Hepatocyte (in vitro differentiated cells): ENCODE results near the gene KIF4A. TPM values are rescaled to one million over a fixed set of nuclear protein-coding genes. Genes with fewer than 3 reads are reported as not detected.

Source experiments
- DNase-seq: peaks from one replicate; pipeline ENCODE4 v3.0.0-alpha.2; 2016; ENCODE audit warnings: low spot score
- H2AFZ ChIP-seq: fragments of 200-600 bp; sonication (generic); 2 replicates; pipeline ENCODE4 v1.6.0; 2016; ENCODE audit warnings: antibody characterized with exemption, mild to moderate bottlenecking
- H3K27ac ChIP-seq: fragments of 200-600 bp; sonication (generic); 2 replicates; pipeline ENCODE4 v1.5.1; 2016; ENCODE audit warnings: mild to moderate bottlenecking
- H3K27me3 ChIP-seq: fragments of 200-600 bp; sonication (generic); 2 replicates; pipeline ENCODE4 v1.6.1; 2016
- H3K36me3 ChIP-seq: fragments of 200-600 bp; sonication (generic); replicated peaks from 2 replicates; pipeline ENCODE4 v1.5.1; 2016; ENCODE audit warnings: low read depth; ENCODE audit not compliant: insufficient read depth
- H3K4me1 ChIP-seq: fragments of 200-600 bp; sonication (generic); 2 replicates; pipeline ENCODE4 v1.5.1; 2016; ENCODE audit warnings: mild to moderate bottlenecking, moderate library complexity; ENCODE audit not compliant: insufficient read depth
- H3K4me2 ChIP-seq: fragments of 200-600 bp; sonication (generic); 2 replicates; pipeline ENCODE4 v1.6.0; 2016
- H3K4me3 ChIP-seq: fragments of 200-600 bp; sonication (generic); 2 replicates; pipeline ENCODE4 v1.5.1; 2016; ENCODE audit warnings: mild to moderate bottlenecking
- H3K79me2 ChIP-seq: fragments of 200-600 bp; sonication (generic); 2 replicates; pipeline ENCODE4 v1.6.0; 2017; ENCODE audit warnings: mild to moderate bottlenecking
- H3K9me2 ChIP-seq: fragments of 200-600 bp; sonication (generic); replicated peaks from 2 replicates; pipeline ENCODE4 v1.6.0; 2017; ENCODE audit warnings: mild to moderate bottlenecking; ENCODE audit not compliant: insufficient read depth
- H3K9me3 ChIP-seq: fragments of 200-600 bp; sonication (generic); 2 replicates; pipeline ENCODE4 v1.5.1; 2016; ENCODE audit warnings: low read depth, mild to moderate bottlenecking
- H4K20me1 ChIP-seq: fragments of 200-600 bp; sonication (generic); 2 replicates; pipeline ENCODE4 v1.6.0; 2016; ENCODE audit warnings: mild to moderate bottlenecking; ENCODE audit not compliant: insufficient read depth, poor library complexity, severe bottlenecking
- EZH2 ChIP-seq: fragments of 200-600 bp; sonication (generic); IDR thresholded peaks from 2 replicates; pipeline ENCODE4 v1.6.1; 2016; ENCODE audit warnings: antibody characterized with exemption, mild to moderate bottlenecking, borderline replicate concordance
- EZH2phosphoT487 ChIP-seq: fragments of 200-600 bp; sonication (generic); IDR thresholded peaks from one replicate; pipeline ENCODE4 v1.6.1; 2018; ENCODE audit warnings: antibody characterized with exemption, mild to moderate bottlenecking, low read depth, moderate library complexity; ENCODE audit not compliant: unreplicated experiment, severe bottlenecking
- whole genome bisulfite sequencing: methylation state at CpG from one replicate; pipeline ENCODE4 v1.1.6; 2016; ENCODE audit warnings: low lambda C conversion rate; ENCODE audit errors: missing lambda C conversion rate; 5-methylcytosine and 5-hydroxymethylcytosine counted together
- polyA plus RNA-seq: library from polyadenylated mRNA; unstranded; fragments of >200 nt; fragmentation: Nextera tagmentation; extraction: Ambion mirVana; gene quantifications from 2 replicates; pipeline ENCODE4 v1.2.1, GENCODE V29; 2016
- total RNA-seq: library from RNA; depleted of rRNA; stranded (reverse); fragments of >200 nt; gene quantifications from 2 replicates; pipeline ENCODE4 v1.2.3, GENCODE V29; 2014
- TF ChIP-seq, protein P1 (sequence below): fragments of 200-600 bp; sonication (generic); IDR thresholded peaks from 2 replicates; pipeline ENCODE4 v1.5.1; 2016; ENCODE audit warnings: antibody characterized with exemption, mild to moderate bottlenecking; ENCODE audit not compliant: poor library complexity

The KIF4A gene
- total and polyA plus RNA-seq, 2 experiments from 2014 or later, result 4.2 to 6.4 TPM

DNA sequence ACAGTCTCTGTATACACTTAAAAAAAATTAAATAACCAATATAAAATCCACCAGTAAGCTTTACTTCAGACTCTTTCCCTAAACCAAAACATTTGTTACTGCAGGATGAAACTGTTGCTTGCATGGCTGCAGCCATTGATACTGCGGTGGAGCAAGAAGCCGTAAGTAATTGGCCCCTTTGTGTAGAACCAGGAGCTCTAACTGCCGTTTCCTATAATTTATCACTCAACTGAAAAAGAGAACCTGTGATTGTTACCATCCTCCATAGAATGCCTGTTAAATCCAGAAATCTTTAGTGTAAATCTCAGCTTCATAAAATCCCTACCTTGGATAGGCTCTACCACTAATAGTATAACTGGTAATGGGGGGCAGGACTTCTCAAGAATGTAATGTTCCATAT lies 62.6 kb downstream of the KIF4A start:
- Histone ChIP-seq H2AFZ (no peak overlapping the region), H3K27ac (no peak overlapping the region), H4K20me1 (no peaks in the 10 kb centered on the region), H3K4me3 (no peak overlapping the region), H3K4me2 (no peak overlapping the region), H3K79me2 (no peaks in the 10 kb centered on the region), H3K27me3 (no peaks in the 10 kb centered on the region), H3K9me3 (no peaks in the 10 kb centered on the region), H3K4me1 (no peaks in the 10 kb centered on the region), H3K36me3 (no peaks in the 10 kb centered on the region), H3K9me2 (no peaks in the 10 kb centered on the region)
- WGBS, result 90% methylated on average over 3 of the region's 3 CpGs
- TF ChIP-seq, protein P1, sequence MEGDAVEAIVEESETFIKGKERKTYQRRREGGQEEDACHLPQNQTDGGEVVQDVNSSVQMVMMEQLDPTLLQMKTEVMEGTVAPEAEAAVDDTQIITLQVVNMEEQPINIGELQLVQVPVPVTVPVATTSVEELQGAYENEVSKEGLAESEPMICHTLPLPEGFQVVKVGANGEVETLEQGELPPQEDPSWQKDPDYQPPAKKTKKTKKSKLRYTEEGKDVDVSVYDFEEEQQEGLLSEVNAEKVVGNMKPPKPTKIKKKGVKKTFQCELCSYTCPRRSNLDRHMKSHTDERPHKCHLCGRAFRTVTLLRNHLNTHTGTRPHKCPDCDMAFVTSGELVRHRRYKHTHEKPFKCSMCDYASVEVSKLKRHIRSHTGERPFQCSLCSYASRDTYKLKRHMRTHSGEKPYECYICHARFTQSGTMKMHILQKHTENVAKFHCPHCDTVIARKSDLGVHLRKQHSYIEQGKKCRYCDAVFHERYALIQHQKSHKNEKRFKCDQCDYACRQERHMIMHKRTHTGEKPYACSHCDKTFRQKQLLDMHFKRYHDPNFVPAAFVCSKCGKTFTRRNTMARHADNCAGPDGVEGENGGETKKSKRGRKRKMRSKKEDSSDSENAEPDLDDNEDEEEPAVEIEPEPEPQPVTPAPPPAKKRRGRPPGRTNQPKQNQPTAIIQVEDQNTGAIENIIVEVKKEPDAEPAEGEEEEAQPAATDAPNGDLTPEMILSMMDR, result no peak
- no peak for TF ChIP-seq EZH2phosphoT487
- TF ChIP-seq EZH2, result no peak
- DNase-seq, result no peak

DNA sequence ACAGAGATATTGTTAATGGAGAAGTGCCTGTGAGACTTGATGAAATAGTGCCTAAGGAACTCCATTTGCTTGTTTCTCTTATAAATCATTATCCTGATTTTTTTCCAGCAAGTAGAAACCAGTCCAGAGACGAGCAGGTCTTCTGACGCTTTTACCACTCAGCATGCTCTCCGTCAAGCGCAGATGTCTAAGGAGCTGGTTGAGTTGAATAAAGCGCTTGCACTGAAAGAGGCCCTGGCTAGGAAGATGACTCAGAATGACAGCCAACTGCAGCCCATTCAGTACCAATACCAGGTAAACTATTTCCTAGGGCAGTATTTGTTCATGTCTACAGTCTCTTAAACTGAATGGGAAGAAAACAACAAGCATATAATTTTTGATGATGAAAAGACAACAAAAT lies 63.6 kb downstream of the KIF4A start:
- Histone ChIP-seq H3K9me3 (no peaks in the 10 kb centered on the region), H3K4me3 (no peak overlapping the region), H3K36me3 (no peaks in the 10 kb centered on the region), H3K27ac (no peak overlapping the region), H3K4me1 (no peaks in the 10 kb centered on the region), H3K4me2 (no peak overlapping the region), H3K27me3 (no peaks in the 10 kb centered on the region), H2AFZ (no peak overlapping the region), H3K9me2 (no peaks in the 10 kb centered on the region), H3K79me2 (no peaks in the 10 kb centered on the region), H4K20me1 (no peaks in the 10 kb centered on the region)
- no peak for DNase-seq
- TF ChIP-seq, protein P1, result no peak
- no peak for TF ChIP-seq EZH2phosphoT487
- TF ChIP-seq EZH2, result no peak
- WGBS, result 81% methylated on average over 5 of the region's 5 CpGs

DNA sequence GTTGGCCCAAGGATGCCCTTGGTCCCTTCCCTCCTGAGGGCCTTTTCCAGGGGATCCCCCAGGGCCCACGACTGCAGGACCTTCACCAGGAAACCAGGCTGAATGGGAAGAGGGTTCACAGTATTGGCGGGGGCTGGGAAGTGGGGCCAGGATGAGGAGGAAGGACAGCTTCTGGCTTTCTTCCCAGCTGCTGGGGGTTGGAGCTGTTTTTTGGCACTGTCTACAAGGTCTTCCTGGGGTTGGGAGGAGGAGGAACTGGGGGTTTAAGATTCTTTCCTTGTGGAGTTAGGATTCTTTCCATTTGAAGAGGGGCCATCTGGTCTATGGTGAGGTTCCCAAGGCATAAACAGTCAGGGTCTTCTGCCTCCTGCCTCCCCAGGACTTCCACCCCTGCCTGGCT lies 64.8 kb downstream of the KIF4A start:
- Histone ChIP-seq H3K27me3 (no peaks in the 10 kb centered on the region), H3K4me3 (no peak overlapping the region), H3K27ac (no peak overlapping the region), H3K9me3 (no peaks in the 10 kb centered on the region), H3K4me1 (no peaks in the 10 kb centered on the region), H3K79me2 (no peaks in the 10 kb centered on the region), H2AFZ (no peak overlapping the region), H4K20me1 (no peaks in the 10 kb centered on the region), H3K36me3 (no peaks in the 10 kb centered on the region), H3K9me2 (no peaks in the 10 kb centered on the region), H3K4me2 (no peak overlapping the region)
- WGBS, result 54% methylated on average over 2 of the region's 2 CpGs
- DNase-seq, result no peak
- TF ChIP-seq, protein P1, result no peak
- no peak for TF ChIP-seq EZH2
- TF ChIP-seq EZH2phosphoT487, result no peak

DNA sequence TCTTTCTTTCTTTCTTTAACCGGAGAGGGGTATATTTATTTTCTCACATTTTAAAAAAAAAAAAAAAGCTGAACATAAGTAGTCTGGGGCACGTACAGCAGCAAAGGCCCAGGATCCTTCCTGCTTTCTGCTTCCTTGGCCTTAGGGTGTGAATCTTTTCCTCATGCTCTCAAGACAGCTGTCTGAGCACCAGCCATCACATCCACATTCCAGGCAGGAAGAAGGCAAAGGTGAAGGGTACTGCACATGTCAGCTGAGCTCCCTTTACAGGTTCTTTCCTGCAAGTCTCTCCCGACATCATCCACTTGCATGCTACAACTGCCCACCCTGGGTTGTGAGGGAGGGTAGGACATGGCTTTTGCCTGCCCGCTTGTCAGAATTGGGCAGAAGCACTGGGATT lies 69.6 kb downstream of the KIF4A start:
- H3K27me3 ChIP-seq, result no peaks in the 10 kb centered on the region
- WGBS, result 91% methylated on average over 4 of the region's 4 CpGs
- H4K20me1 ChIP-seq, result no peaks in the 10 kb centered on the region
- H3K9me2 ChIP-seq, result no peaks in the 10 kb centered on the region
- no peaks in the 10 kb centered on the region for H3K79me2 ChIP-seq
- no peaks in the 10 kb centered on the region for H3K36me3 ChIP-seq
- no peaks in the 10 kb centered on the region for H3K4me1 ChIP-seq
- H3K9me3 ChIP-seq, result no peaks in the 10 kb centered on the region
- no peak overlapping the region for H3K27ac ChIP-seq
- no peak overlapping the region for H3K4me2 ChIP-seq
- H2AFZ ChIP-seq, result no peak overlapping the region
- H3K4me3 ChIP-seq, result no peak overlapping the region
- DNase-seq, result no peak
- TF ChIP-seq EZH2phosphoT487 (no peak), EZH2 (no peak)
- TF ChIP-seq, protein P1, result no peak
